Measurements from ENCODE around the gene PCNX1.
"Not testable (repeated sequence)": the region's sequence is repeated elsewhere in the genome, so short reads cannot be mapped to it uniquely, and the experiment has no call there.

Gene PCNX1

GRCh38 chr14:71133296-71133695 lies 226.0 kb downstream of the PCNX1 start:
- no peak for DNase-seq

GRCh38 chr14:71135496-71135895 lies 228.2 kb downstream of the PCNX1 start:
- DNase-seq, result no peak

GRCh38 chr14:71135911-71136310 lies 228.7 kb downstream of the PCNX1 start:
- DNase-seq, result no peak

- DNase-seq, result no peak
These were observed 229.3 kb downstream of the PCNX1 start for GRCh38 chr14:71136386-71137060.

- DNase-seq, result no peak
These were observed 230.5 kb downstream of the PCNX1 start for GRCh38 chr14:71137536-71138447.

- DNase-seq, result no peak
These were observed 231.4 kb downstream of the PCNX1 start for GRCh38 chr14:71138448-71139293.

- no peak for DNase-seq
These were observed 232.2 kb downstream of the PCNX1 start for GRCh38 chr14:71139294-71139946.

- no peak for DNase-seq
These were observed 232.9 kb downstream of the PCNX1 start for GRCh38 chr14:71140157-71140556.

GRCh38 chr14:71141701-71142374 lies 234.6 kb downstream of the PCNX1 start:
- no peak for DNase-seq

- DNase-seq, result no peak
These were observed 235.2 kb downstream of the PCNX1 start for GRCh38 chr14:71142375-71143038.

GRCh38 chr14:71143381-71144290 lies 236.4 kb downstream of the PCNX1 start:
- no peak for DNase-seq

GRCh38 chr14:71147335-71147734 lies 240.1 kb downstream of the PCNX1 start:
- not testable (repeated sequence) for DNase-seq

GRCh38 chr14:71148627-71149026 lies 241.4 kb downstream of the PCNX1 start:
- DNase-seq, result no peak

GRCh38 chr14:71150737-71151136 lies 243.5 kb downstream of the PCNX1 start:
- no peak for DNase-seq

- DNase-seq, result no peak
These were observed 248.5 kb downstream of the PCNX1 start for GRCh38 chr14:71155743-71156142.

GRCh38 chr14:71163050-71163841 lies 256.0 kb downstream of the PCNX1 start:
- no peak for DNase-seq

- DNase-seq, result no peak
These were observed 256.8 kb downstream of the PCNX1 start for GRCh38 chr14:71163842-71164629.
